ENCODE measurements around the gene SNAI3. TPM values are rescaled to one million over a fixed set of nuclear protein-coding genes. Genes with fewer than 3 reads are reported as not detected.

The SNAI3 gene
- total and polyA plus RNA-seq, 9 of the 15 experiments (the other 6 are each of a cell fraction or from before 2014, with no cell fraction given): 0.04 to 4.1 (median 0.80) TPM; not detected in 1

DNA sequence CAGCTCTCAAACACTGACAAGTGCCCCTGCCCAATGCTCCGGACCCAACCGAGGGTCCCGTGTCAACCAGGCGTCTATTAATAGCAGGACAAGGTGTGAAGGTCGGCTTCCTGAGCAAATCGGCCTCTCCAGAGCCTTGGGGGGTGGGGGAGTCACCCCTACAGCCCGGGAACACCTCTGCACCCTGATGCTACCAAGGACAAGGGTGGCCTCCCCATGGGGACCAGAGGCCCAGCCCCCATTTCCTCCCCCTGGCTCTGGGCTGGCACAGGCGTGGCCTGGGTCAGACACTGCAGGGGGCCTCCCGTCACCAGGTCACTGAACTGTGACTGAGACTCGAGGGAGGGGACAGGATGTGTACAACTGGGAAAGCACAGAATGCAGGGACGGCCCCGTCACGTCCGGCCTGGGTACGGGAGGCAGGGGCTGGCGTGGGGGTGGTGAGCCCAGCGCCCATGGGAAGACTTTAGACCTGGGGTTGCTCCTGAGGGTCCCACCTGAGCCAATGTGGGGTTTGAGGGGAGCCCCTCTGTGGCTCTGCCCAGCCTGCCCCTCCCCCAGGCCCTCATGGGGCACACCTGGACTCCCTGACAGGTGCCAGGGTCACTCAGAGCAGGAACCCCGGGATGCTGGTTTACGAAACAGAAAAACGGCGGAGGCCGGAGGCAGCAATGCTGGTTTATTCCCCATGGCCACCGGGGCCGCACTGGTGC is 34.9 kb downstream of the SNAI3 start (continued):
- TF ChIP-seq, protein P1, sequence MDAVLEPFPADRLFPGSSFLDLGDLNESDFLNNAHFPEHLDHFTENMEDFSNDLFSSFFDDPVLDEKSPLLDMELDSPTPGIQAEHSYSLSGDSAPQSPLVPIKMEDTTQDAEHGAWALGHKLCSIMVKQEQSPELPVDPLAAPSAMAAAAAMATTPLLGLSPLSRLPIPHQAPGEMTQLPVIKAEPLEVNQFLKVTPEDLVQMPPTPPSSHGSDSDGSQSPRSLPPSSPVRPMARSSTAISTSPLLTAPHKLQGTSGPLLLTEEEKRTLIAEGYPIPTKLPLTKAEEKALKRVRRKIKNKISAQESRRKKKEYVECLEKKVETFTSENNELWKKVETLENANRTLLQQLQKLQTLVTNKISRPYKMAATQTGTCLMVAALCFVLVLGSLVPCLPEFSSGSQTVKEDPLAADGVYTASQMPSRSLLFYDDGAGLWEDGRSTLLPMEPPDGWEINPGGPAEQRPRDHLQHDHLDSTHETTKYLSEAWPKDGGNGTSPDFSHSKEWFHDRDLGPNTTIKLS (IDR thresholded peaks at IDR 0.05; ENCODE audit: borderline replicate concordance, low read depth): peak; percentile 65; the same call in 1 of the 2 replicates
- TF ChIP-seq ZNF224 (CRISPR knock-in tag; IDR thresholded peaks at IDR 0.05): no peak
- no peak for TF ChIP-seq HNRNPLL (IDR thresholded peaks at IDR 0.05; ENCODE audit: low read depth, low read length, poor library complexity, severe bottlenecking)
- TF ChIP-seq, protein P2, sequence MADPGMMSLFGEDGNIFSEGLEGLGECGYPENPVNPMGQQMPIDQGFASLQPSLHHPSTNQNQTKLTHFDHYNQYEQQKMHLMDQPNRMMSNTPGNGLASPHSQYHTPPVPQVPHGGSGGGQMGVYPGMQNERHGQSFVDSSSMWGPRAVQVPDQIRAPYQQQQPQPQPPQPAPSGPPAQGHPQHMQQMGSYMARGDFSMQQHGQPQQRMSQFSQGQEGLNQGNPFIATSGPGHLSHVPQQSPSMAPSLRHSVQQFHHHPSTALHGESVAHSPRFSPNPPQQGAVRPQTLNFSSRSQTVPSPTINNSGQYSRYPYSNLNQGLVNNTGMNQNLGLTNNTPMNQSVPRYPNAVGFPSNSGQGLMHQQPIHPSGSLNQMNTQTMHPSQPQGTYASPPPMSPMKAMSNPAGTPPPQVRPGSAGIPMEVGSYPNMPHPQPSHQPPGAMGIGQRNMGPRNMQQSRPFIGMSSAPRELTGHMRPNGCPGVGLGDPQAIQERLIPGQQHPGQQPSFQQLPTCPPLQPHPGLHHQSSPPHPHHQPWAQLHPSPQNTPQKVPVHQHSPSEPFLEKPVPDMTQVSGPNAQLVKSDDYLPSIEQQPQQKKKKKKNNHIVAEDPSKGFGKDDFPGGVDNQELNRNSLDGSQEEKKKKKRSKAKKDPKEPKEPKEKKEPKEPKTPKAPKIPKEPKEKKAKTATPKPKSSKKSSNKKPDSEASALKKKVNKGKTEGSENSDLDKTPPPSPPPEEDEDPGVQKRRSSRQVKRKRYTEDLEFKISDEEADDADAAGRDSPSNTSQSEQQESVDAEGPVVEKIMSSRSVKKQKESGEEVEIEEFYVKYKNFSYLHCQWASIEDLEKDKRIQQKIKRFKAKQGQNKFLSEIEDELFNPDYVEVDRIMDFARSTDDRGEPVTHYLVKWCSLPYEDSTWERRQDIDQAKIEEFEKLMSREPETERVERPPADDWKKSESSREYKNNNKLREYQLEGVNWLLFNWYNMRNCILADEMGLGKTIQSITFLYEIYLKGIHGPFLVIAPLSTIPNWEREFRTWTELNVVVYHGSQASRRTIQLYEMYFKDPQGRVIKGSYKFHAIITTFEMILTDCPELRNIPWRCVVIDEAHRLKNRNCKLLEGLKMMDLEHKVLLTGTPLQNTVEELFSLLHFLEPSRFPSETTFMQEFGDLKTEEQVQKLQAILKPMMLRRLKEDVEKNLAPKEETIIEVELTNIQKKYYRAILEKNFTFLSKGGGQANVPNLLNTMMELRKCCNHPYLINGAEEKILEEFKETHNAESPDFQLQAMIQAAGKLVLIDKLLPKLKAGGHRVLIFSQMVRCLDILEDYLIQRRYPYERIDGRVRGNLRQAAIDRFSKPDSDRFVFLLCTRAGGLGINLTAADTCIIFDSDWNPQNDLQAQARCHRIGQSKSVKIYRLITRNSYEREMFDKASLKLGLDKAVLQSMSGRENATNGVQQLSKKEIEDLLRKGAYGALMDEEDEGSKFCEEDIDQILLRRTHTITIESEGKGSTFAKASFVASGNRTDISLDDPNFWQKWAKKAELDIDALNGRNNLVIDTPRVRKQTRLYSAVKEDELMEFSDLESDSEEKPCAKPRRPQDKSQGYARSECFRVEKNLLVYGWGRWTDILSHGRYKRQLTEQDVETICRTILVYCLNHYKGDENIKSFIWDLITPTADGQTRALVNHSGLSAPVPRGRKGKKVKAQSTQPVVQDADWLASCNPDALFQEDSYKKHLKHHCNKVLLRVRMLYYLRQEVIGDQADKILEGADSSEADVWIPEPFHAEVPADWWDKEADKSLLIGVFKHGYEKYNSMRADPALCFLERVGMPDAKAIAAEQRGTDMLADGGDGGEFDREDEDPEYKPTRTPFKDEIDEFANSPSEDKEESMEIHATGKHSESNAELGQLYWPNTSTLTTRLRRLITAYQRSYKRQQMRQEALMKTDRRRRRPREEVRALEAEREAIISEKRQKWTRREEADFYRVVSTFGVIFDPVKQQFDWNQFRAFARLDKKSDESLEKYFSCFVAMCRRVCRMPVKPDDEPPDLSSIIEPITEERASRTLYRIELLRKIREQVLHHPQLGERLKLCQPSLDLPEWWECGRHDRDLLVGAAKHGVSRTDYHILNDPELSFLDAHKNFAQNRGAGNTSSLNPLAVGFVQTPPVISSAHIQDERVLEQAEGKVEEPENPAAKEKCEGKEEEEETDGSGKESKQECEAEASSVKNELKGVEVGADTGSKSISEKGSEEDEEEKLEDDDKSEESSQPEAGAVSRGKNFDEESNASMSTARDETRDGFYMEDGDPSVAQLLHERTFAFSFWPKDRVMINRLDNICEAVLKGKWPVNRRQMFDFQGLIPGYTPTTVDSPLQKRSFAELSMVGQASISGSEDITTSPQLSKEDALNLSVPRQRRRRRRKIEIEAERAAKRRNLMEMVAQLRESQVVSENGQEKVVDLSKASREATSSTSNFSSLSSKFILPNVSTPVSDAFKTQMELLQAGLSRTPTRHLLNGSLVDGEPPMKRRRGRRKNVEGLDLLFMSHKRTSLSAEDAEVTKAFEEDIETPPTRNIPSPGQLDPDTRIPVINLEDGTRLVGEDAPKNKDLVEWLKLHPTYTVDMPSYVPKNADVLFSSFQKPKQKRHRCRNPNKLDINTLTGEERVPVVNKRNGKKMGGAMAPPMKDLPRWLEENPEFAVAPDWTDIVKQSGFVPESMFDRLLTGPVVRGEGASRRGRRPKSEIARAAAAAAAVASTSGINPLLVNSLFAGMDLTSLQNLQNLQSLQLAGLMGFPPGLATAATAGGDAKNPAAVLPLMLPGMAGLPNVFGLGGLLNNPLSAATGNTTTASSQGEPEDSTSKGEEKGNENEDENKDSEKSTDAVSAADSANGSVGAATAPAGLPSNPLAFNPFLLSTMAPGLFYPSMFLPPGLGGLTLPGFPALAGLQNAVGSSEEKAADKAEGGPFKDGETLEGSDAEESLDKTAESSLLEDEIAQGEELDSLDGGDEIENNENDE (IDR thresholded peaks at IDR 0.05; ENCODE audit: low read depth, low read length): no peak
- no peak for TF ChIP-seq HNRNPUL1 (IDR thresholded peaks at IDR 0.05; ENCODE audit: low read length)
- peak; percentile 76 for TF ChIP-seq DPF2 (IDR thresholded peaks at IDR 0.05)
- TF ChIP-seq, protein P3, sequence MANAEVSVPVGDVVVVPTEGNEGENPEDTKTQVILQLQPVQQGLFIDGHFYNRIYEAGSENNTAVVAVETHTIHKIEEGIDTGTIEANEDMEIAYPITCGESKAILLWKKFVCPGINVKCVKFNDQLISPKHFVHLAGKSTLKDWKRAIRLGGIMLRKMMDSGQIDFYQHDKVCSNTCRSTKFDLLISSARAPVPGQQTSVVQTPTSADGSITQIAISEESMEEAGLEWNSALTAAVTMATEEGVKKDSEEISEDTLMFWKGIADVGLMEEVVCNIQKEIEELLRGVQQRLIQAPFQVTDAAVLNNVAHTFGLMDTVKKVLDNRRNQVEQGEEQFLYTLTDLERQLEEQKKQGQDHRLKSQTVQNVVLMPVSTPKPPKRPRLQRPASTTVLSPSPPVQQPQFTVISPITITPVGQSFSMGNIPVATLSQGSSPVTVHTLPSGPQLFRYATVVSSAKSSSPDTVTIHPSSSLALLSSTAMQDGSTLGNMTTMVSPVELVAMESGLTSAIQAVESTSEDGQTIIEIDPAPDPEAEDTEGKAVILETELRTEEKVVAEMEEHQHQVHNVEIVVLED (CRISPR knock-in tag; IDR thresholded peaks at IDR 0.05): no peak
- no peak for TF ChIP-seq CHD2 (IDR thresholded peaks at IDR 0.05; ENCODE audit: low read depth, low read length)
- TF ChIP-seq, protein P4, sequence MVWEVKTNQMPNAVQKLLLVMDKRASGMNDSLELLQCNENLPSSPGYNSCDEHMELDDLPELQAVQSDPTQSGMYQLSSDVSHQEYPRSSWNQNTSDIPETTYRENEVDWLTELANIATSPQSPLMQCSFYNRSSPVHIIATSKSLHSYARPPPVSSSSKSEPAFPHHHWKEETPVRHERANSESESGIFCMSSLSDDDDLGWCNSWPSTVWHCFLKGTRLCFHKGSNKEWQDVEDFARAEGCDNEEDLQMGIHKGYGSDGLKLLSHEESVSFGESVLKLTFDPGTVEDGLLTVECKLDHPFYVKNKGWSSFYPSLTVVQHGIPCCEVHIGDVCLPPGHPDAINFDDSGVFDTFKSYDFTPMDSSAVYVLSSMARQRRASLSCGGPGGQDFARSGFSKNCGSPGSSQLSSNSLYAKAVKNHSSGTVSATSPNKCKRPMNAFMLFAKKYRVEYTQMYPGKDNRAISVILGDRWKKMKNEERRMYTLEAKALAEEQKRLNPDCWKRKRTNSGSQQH (CRISPR knock-in tag; IDR thresholded peaks at IDR 0.05): 0 out of 2 replicates have a peak, but pooled peaks have one; percentile 4
- TF ChIP-seq ETV5 (CRISPR knock-in tag; IDR thresholded peaks at IDR 0.05; ENCODE audit: low read depth): peak; percentile 81
- no peak; a peak in 1 of 4 replicates for TF ChIP-seq RCOR1 (IDR thresholded peaks at IDR 0.05; ENCODE audit: borderline replicate concordance in 1 of 2, low read depth in 2 of 2, low read length in 2 of 2)

Measured in K562 (cell line).